GM23248 (cell line): ENCODE results near the gene CAMK2D.

Source experiments
- EZH2 ChIP-seq: fragments of 200-600 bp; sonication (generic); IDR thresholded peaks from 2 replicates; pipeline ENCODE4 v1.6.1; 2018; ENCODE audit warnings: antibody characterized with exemption, mild to moderate bottlenecking; ENCODE audit not compliant: insufficient read depth, poor library complexity, severe bottlenecking
- EZH2phosphoT487 ChIP-seq: fragments of 200-600 bp; sonication (generic); IDR thresholded peaks from 2 replicates; pipeline ENCODE4 v1.6.1; 2018; ENCODE audit warnings: antibody characterized with exemption, moderate library complexity, mild to moderate bottlenecking, low read depth; ENCODE audit not compliant: insufficient read depth

- TF ChIP-seq EZH2 (no peak), EZH2phosphoT487 (no peak)
Observed at GRCh38 chr4:113566015-113566795, 195.3 kb downstream of the CAMK2D start.
